ENCODE results near the gene MSH2.

DNA sequence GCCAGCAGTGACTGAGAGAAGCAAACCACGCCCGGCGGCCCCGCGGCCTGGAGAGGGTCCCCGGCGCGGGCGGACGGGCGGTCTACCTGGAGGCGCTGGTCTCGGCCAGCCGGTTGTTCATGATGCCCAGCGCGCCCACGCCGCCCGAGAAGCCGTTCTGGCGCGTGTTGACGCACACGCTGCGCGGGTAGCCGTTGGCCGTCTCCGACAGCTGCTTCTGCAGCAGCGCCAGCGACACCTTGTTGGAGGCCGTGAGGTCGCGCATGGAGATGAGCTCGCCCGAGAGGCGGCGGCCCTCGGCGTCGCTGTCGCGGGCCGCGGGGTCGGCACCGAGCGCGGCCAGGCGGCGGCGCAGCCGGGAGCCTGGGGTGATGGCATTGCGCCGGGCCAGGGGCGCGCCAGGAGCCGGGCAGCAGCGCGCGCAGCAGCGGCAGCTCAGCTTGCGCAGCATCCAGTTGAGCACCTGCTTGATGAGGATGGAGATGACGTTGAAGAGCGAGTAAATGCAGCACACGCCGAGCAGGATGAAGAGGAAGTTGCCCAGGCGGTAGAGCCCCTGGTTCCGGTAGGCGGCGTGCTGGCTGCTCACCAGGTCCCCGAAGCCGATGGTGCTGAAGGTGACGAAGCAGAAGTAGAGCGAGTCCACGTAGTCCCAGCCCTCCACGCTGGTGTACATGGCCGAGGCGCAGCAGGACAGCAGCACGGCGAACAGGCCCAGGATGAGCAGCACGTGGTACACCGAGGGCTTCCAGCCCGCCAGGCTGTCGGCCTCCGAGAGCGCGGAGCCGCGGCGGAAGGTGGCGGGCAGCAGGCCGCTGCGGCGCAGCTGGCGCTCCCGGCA lies 118.1 kb downstream of the MSH2 start:
- TF ChIP-seq POLR2A (IDR thresholded peaks at IDR 0.05; ENCODE audit: low read length) (no peak), GATA1 (IDR thresholded peaks at IDR 0.05; ENCODE audit: low read depth, low read length) (no peak)

Measured in erythroblast (primary cell).